HG03060 (cell line): ENCODE measurements around the gene CAND2.
A peak's percentile ranks its signal among the peaks of the same experiment; 100 is the strongest.

Experiments
- ATAC-seq: cut with Tn5 transposase; IDR thresholded peaks from one replicate; pipeline ENCODE4 v1.9.1; 2021; ENCODE audit warnings: low read depth, moderate number of reproducible peaks; ENCODE audit not compliant: unreplicated experiment

Gene CAND2

GRCh38 chr3:12799525-12800440, 3.3 kb downstream of the CAND2 start:
- ATAC-seq = no peak

- no peak for ATAC-seq
Observed at GRCh38 chr3:12803371-12803770, 6.9 kb downstream of the CAND2 start.

GRCh38 chr3:12807066-12807465, 10.6 kb downstream of the CAND2 start:
- no peak for ATAC-seq

- ATAC-seq = no peak
Observed at GRCh38 chr3:12807601-12808359, 11.3 kb downstream of the CAND2 start.

GRCh38 chr3:12808587-12808986, 12.1 kb downstream of the CAND2 start:
- ATAC-seq = no peak

GRCh38 chr3:12809001-12809400, 12.5 kb downstream of the CAND2 start:
- no peak for ATAC-seq

GRCh38 chr3:12809435-12809834, 13.0 kb downstream of the CAND2 start:
- no peak for ATAC-seq

GRCh38 chr3:12810013-12810780, 13.7 kb downstream of the CAND2 start:
- peak; percentile 87 for ATAC-seq

GRCh38 chr3:12810961-12811360, 14.5 kb downstream of the CAND2 start:
- no peak for ATAC-seq

GRCh38 chr3:12812812-12813211, 16.3 kb downstream of the CAND2 start:
- ATAC-seq = no peak

- no peak for ATAC-seq
Observed at GRCh38 chr3:12813967-12814366, 17.5 kb downstream of the CAND2 start.

GRCh38 chr3:12815078-12815477, 18.6 kb downstream of the CAND2 start:
- no peak for ATAC-seq

- no peak for ATAC-seq
Observed at GRCh38 chr3:12815719-12816118, 19.2 kb downstream of the CAND2 start.

- ATAC-seq = no peak
Observed at GRCh38 chr3:12816521-12817342, 20.3 kb downstream of the CAND2 start.

- no peak for ATAC-seq
Observed at GRCh38 chr3:12817343-12817710, 20.8 kb downstream of the CAND2 start.

GRCh38 chr3:12818273-12818672, 21.8 kb downstream of the CAND2 start:
- no peak for ATAC-seq

- no peak for ATAC-seq
Observed at GRCh38 chr3:12818773-12819172, 22.3 kb downstream of the CAND2 start.

GRCh38 chr3:12822725-12823373, 26.4 kb downstream of the CAND2 start:
- ATAC-seq = no peak

- no peak for ATAC-seq
Observed at GRCh38 chr3:12824299-12824698, 27.8 kb downstream of the CAND2 start.

- no peak for ATAC-seq
Observed at GRCh38 chr3:12825156-12825555, 28.7 kb downstream of the CAND2 start.
